ENCODE data around the gene FAM78A.
"Not testable (repeated sequence)": the region's sequence is repeated elsewhere in the genome, so short reads cannot be mapped to it uniquely, and the experiment has no call there.

The FAM78A gene

GRCh38 chr9:131262327-131263032, 13.8 kb downstream of the FAM78A start:
- no peak for DNase-seq

DNA sequence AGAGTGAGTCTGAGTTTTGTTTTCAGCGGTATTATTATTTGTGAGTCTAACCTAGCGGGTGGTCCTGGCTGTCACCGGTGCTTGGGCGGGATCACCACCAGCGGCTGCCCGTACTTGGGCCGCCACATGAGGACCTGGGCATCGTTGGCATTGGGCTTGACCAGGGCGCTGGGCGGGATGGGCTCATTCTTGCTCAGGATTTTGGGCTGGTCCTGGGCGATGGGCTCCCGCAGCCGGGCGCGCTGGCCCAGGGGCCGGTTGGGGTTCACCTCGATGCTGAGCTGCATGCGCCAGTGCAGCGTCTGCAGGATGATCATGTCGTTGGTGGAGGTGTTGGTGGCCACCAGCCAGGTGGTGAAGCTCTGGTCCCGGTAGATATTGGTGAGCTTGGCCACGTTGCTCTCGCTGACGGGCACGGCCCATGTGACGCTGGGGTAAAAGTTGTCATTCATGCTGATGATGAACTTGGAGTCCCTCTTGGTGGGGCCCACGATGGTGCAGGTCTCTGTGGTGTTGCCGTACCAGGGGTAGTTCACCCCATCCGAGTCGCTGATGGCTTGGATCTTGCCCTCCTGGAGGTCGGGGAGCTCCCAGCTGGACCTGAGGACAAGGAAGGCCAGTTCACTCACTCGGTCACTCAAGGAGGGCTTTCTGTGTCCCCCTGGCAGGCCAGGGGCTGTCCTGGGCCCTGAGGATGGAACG, 15.4 kb downstream of the FAM78A start:
- no peak for DNase-seq

- no peak for DNase-seq
These were observed 16.3 kb downstream of the FAM78A start for GRCh38 chr9:131259916-131260597.

DNA sequence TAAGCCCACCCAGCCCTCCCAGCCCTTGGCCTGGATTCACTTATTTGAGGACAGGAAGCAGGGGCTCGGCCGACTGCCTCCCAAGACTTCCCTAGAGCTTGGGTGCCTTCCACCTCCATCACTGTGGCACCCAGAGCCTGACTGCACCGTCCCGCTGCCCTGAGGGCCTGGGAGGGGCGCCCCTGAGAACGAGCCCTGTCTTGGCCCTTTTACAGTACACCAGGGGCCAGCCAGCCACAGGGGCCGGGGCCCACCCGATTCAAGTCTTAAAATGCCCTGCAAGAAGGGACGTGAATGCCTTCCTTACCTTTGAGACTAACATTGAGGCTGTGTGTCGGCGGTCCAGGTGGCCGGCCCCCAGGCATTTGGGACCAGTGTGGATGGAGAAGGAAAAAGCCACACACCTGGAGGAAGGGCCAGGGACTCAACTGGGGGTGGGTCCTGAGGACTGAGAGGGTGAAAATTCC, 16.8 kb downstream of the FAM78A start:
- DNase-seq, result no peak

DNA sequence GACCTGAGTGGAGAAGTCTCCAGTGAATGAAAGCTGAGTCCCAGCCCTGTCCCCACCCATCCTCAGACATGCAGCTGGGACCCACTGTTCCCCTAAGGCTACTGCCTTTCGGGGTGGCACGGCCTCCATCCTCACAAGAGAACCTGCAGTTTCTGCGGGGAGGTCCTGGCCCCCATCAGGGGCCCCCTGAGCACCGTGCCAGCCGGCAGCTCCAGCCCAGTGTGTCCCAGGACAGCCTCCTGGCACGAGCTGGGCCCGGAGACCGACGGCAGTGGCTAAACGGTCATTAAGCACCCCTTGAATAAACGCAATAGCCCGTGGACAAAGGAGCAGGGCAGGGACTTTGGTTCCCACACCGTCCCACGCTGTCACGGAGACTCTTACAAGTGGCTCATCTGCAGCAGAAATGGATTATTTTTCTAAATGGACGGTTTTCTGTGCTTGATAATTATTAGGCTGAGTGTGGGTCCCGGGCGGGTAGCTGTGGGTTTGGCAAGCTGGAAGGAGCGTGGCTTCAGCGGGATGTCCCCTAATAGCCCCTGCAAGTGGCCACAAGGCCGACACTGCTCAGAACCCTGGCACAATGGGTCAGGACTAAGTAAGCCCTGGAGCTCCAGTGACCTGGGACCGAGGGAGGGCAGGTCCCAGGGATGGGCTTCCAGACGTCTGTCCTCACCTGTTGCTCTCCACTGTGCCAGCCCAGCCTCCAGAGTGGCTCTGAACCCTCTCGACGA, 17.4 kb downstream of the FAM78A start:
- no peak for DNase-seq

- DNase-seq, result no peak
These were observed 18.1 kb downstream of the FAM78A start for GRCh38 chr9:131258186-131258585.

DNA sequence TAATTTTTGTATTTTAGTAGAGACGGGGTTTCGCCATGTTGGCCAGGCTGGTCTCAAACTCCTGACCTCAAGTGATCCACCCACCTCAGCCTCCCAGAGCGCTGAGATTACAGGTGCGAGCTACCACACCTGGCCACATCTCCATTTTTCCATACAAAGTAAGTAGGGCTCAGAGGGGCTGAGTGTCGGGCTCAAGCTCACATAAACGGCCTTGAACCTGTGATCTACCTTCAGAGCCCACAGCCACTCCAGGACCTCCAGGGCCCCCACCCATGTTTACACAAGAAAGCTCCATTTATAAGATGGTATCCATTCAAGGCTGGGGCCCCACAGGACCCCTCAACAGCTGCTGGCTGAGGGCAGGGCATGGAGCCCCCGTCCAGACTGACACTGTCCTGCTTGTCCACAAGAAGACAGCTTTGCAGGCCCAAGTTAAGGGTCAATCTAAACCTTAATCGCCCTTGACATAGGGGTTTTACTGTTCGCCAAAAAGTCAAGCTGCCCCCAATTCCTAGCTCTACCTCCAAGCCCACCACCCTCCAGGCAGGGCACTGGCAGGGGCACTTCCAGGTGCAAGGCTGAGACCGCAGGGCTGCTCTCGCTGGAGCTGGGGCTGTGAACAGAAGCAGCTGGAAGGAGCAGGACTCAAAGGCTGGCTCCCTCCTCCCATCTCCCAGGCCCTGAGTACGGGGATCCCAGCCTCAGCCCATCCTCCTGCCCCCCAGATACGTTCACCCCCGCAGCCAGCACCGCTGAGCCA, 18.9 kb downstream of the FAM78A start:
- DNase-seq, result no peak

GRCh38 chr9:131255676-131256197, 20.6 kb downstream of the FAM78A start:
- DNase-seq, result no peak

- no peak for DNase-seq
These were observed 21.7 kb downstream of the FAM78A start for GRCh38 chr9:131254626-131255025.

- no peak for DNase-seq
These were observed 22.3 kb downstream of the FAM78A start for GRCh38 chr9:131253891-131254491.

DNA sequence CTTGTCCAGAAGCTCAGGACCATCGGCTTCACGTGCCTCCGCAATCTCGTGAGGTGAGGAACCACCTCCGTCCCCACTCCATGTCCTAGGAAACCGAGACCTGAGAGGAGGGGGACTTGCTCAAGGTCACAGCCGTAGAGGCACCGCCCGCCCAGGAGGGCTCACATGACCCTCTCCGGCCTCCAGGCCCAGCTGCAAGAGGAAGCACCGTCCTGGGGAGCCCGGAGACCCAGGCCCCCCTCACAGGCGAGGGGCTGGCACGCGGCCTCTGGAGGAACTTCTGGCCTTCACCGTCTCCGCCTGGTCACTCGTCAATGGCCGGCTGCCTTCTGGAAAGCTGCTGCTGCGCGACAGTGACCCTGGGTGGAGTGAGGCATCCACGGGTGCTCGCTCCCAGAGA, 24.2 kb downstream of the FAM78A start:
- no peak for DNase-seq

DNA sequence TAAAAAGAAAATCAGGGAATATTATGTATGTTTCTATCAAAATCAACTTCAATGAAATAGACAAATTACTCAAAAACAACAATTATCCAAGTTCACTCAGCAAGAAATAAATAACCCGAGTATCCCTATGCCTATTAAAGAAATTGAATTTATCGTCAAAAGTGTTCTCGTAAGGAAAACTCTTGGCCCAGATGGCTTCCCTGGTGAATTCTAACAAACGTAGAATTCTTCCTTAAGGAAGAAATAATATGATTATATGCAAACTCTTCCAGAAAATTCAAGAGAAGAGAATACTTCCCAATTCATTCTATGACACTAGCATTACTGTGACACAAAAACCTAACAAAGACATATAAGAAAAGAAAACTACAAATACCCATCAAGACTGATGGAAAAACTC, 29.7 kb downstream of the FAM78A start:
- no peak for DNase-seq

GRCh38 chr9:131244331-131244730, 32.0 kb downstream of the FAM78A start:
- DNase-seq, result not testable (repeated sequence)

DNA sequence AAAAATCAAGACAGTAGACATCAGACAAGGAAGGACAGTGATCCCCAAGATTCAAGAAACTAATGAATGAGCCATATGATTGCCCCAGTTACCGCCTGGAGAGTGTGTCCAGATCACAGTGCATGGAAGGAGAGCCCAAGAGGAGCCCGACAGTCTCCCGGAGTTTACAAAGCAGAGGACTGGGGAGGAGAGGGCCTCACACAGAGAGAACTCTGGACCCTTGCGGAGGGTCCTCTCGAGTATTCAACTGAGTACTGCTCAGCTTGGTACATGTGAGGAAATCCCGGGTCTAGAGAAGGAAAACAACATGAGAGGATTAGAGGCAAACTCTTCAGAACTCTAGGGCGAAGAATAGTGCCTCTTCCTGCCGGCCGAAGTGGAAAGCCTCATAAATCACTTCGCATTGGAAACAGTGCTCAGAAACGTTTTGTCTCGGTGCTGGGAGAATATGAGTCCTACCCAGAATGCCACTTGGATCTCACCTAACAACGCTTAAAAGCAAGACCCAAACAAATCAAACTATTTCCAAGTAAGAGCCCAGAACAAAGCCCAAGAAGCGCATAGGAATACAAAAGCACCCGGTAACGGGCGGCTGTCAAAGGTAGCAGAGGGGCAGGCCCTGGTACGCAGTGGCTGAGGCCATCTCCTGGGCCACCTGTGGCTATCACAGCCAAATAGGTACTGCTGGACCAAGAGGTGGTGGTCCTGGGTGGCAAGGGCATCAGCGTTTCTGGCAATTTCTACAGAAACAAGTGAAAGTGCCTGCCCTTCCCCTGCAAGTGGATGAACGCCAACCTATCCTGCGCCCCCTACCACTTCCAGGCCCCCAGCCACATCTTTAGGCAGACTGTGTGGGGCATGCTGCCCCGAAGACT, 36.0 kb downstream of the FAM78A start:
- DNase-seq, result no peak

DNA sequence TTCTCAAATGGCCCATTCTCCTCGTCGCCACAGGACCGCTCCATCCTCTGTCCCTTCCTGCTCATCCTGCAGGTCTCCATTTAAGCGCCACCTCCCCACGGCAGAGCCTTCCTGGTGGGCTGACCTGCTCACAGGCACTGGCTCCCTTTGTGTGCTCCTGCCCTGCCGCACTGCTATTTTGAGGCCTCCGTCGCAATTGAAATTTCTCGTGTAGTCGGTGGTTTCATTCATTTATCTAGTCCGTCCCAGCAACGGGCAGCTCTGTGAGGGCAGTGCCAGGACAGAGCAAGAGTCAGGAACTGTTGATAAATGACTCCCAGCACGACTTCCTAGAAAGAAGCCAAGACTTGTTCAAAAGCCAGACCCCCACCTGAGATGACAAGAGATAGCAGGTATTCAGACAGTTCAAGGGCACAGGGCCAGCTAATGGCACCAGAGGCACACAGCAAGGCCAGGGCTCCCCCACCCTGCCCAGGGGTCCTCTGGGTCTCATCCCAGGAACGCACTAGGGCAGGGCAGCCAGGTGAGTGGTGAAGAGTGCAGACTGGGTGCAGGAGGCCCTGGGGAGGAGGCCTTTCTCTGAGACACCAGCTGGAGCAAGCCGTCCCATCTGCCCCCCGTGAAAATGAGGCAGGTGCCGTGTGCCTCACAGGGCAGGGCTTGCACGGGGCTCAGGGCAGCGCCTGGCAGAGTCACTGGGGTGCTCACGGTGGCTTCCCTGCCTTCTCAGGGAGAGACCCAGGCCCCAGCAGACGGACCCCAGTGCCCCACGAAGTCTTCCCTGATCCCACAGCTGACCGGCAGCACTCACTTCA, 36.9 kb downstream of the FAM78A start:
- DNase-seq, result no peak

- DNase-seq, result no peak
These were observed 37.8 kb downstream of the FAM78A start for GRCh38 chr9:131238402-131239021.

GRCh38 chr9:131237931-131238401, 38.3 kb downstream of the FAM78A start:
- no peak for DNase-seq

DNA sequence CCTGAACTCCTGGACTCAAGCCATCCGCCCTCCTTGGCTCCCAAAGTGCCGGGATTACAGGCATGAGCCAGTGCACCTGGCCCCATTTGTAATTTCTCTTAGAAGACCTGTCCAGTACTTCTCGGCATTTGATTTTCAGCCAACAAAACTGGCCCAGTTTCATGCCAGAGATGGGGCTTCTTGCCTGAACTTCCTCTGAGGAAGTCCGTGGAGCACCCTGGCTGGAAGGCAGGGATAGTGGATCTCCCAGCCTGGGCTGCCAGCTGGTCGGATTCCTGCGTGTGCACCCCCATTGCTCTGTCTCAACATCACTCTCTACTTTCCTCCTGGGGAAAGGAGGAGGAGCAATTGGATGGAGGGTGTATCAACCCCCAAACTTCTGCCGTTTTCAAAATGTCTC, 39.0 kb downstream of the FAM78A start:
- no peak for DNase-seq

- no peak for DNase-seq
These were observed 39.5 kb downstream of the FAM78A start for GRCh38 chr9:131236761-131237160.
